T47D (cell line): ENCODE results near the gene KRT20.

Experiments used
- DNase-seq, 2 experiments: peaks; one replicate each; pipeline versions ENCODE4 v3.0.0 to v3.0.0-alpha.2; 2011 to 2012; ENCODE audit warnings: low read depth in 1 of 2, low spot score in 1 of 2
- JUND ChIP-seq: IDR thresholded peaks from 2 replicates; pipeline ENCODE4 v1.6.1; 2012; ENCODE audit warnings: low read depth
- in situ Hi-C: cut with HindIII; loops from 2 replicates; pipeline ENCODE4 v1.10.0; 2016; ENCODE audit warnings: low sequenced_read_pairs, low pct_unique_long_range_greater_than_20kb

KRT20 gene

DNA sequence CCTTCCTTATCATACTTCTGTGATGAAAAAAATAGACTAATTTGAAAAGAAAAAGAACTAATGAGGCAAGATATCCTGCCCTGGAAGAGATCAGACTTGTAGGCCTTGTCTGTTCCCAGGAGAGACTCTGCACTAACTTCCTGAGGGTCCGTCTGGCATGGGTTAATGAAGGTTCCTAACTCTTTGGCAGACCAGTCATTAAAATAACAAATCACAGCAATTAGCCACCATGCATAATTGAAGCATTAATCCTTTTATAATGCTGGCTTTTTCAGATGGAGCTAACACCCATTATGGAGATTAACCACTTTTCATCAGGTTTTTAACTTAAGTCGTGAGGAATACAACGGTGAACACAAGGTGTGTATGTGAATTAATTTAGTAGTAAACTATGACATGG, 52.2 kb downstream of the KRT20 start:
- in situ Hi-C loops, result no loop called here
- DNase-seq, result no peak
- TF ChIP-seq JUND, result no peak

DNA sequence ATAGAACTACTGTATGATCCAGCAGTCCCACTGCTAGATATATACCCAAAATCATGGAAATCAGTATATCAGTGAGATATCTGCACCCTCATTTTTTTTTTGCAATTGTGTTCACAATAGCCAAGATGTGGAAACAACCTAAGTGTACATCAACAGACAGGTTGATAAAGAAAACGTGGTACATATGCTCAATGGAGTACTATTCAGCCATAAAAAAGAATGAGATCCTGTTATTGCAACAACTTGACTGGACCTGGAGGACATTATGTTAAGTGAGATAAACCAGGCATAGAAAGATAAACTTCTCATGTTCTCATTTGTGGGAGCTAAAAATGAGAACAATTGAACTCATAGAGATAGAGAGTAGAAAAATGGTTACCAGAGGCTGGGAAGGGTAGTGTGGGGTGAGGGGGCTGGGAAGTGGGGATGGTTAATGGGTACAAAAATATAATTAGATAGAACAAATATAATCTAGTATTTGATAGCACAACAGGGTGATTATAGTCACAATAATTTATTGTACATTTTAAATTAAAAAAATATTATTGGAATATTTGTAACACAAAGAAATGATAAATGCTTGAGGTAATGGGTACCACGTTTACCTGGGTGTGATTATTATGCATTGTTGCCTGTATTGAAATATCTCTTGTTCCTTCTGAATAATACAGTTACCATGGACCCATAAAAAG, 54.8 kb downstream of the KRT20 start:
- TF ChIP-seq JUND, result no peak
- no peak for DNase-seq
- in situ Hi-C loops, result no loop called here

DNA sequence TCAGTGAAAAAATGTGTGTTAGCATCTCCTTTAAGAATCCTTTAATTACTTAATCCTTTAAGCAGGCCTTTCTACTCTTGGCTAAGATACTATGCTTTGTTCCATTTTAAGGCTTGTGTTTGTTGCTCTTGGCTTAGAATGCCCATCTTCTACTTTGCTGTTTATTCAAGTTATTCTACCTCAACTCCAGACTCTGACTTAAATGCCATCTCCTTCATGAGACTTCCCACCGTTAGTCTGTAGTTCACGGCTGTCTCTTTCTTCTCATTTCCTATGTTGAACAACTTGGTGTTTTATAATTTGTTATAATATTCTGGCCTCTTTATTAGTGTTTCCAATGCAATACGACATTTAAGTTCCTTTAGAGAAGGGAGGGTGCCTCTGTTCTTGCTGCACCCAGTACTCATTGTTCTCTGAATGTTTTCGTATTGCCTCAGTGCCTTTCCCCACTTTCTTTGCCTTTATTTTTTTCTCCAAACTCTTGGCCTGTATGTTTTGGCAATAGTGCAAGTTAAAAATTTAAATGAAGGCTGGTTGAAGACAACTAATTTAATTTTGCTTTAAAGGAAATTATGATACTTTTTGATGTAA, 56.5 kb downstream of the KRT20 start:
- DNase-seq, result no peak
- in situ Hi-C loops, result no loop called here
- no peak for TF ChIP-seq JUND

DNA sequence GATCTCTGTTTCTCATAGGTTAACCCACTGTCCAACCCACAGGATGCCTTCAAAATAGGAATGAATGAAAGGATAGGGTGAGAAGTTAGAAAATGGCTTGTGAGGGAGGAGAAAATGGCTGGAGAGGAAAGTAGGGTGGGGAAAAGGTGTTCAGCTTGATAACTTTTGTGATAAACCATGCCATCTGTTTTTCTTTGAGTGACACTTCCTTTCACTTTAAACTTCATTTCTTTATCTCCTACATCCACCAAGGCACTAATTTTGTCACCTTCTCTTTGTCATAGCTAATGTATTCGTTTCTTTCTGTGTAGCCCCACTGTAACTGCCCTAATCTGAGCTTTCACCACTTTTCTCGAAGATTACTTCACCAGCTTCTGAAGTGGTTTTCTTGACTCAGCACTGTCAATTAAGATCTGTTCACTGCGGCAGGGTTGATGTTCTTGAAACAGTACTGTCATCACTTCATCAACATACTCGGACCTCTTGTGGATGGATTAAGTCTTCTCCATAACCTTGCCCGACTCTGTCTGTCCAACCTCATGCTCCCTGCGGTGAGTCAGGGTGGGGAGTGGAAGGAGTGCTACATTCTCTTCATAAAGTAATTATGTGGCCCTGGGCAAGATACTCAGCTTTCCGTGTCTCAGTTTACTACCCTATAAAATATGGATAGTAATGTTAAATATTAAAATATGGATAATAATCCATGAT, 57.1 kb downstream of the KRT20 start:
- DNase-seq, result no peak
- no peak for TF ChIP-seq JUND
- in situ Hi-C loops, result no loop called here
